HG03439 (cell line): ENCODE data around the gene ACAT2.
"Not testable (repeated sequence)": the region's sequence is repeated elsewhere in the genome, so short reads cannot be mapped to it uniquely, and the experiment has no call there.

Experiments used
- ATAC-seq: cut with Tn5 transposase; IDR thresholded peaks from one replicate; pipeline ENCODE4 v1.9.1; 2021; ENCODE audit warnings: mild to moderate bottlenecking, moderate library complexity; ENCODE audit not compliant: unreplicated experiment

The ACAT2 gene

DNA sequence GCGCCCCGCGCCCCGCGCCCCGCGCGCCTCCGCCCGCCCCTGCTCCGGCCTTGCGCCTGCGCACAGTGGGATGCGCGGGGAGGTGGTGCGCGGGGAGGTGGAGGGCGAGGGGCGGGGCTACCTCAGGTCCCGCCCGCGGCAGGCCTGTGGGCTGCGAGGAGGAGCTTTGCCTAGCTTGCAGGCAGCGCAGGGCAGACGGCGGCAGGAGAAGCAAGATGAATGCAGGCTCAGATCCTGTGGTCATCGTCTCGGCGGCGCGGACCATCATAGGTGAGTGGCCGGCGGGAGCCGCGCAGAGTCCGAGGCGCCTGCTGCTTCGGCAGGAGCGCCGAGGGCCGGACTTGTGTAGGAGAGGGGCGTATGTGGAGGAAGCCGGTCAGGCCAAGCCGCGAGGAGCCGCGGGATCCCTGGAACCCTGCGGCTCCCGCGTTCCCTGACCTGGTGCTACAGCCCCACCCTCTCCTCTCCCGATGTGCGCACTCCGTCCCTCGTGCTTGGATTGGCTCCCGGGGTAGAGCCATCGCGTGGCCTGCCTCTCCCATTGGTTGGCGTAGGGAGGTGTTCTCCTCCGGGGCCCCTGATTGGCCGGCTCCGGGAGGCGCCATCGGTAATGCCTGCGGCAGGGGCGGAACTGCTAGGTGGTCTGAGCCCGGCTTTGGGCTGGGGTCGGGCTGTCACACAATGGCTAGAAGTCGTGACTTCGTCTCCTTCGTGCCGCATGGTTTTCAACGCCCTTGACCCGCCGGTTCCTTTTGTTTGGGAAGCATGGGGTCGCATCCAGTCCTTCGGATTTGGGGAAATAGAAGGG lies at the start of gene ACAT2:
TSS of gene ACAT2 (plus strand) at position 173 of the 808 bp plus-strand sequence. CDS start at position 216, 43 bp downstream.
- ATAC-seq: peak; percentile 94

- ATAC-seq: not testable (repeated sequence)
Measured at GRCh38 chr6:159712389-159712788, 49.5 kb upstream of the ACAT2 start.

GRCh38 chr6:159713984-159714383 lies 47.9 kb upstream of the ACAT2 start:
- no peak for ATAC-seq

DNA sequence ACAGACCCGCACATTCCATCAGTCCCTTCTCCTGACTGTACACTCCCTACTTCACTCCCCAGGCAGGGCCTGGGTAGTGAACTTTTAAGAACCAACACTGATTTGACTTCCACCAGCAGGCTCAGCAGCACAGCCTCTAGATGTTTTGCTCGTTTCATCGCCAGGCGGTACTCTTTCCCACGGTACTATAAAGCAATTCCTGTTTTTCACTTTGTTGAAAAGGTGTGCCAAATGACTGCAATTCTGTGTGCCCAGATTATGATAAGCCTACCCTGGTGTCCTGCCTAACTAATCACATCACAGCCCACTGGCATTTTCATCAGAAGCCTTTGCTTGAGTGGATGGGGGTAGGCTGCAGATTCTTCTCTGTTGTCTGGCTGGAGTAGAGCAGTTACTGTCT lies 47.4 kb upstream of the ACAT2 start:
- ATAC-seq: no peak

DNA sequence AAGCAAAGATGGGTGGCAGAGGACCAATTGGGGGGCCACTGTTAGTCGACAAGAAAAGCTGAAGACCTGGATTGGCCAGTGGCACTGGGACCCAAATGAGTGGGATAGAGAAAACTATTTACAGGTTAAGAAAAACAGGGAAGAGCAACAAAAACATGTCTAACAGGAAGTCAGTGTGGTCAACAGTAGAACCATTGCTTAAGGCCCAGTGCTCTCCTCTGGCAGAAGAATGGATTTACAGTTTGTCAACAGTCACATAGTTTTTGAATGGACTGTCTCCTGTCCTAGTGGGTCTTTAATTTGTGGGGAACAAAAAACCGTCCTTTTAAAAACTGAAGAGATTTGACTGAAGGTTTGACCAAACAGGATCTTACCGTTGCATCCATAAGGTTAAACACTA lies 46.7 kb upstream of the ACAT2 start:
- no peak for ATAC-seq

- no peak for ATAC-seq
Measured at GRCh38 chr6:159715605-159716004, 46.2 kb upstream of the ACAT2 start.

DNA sequence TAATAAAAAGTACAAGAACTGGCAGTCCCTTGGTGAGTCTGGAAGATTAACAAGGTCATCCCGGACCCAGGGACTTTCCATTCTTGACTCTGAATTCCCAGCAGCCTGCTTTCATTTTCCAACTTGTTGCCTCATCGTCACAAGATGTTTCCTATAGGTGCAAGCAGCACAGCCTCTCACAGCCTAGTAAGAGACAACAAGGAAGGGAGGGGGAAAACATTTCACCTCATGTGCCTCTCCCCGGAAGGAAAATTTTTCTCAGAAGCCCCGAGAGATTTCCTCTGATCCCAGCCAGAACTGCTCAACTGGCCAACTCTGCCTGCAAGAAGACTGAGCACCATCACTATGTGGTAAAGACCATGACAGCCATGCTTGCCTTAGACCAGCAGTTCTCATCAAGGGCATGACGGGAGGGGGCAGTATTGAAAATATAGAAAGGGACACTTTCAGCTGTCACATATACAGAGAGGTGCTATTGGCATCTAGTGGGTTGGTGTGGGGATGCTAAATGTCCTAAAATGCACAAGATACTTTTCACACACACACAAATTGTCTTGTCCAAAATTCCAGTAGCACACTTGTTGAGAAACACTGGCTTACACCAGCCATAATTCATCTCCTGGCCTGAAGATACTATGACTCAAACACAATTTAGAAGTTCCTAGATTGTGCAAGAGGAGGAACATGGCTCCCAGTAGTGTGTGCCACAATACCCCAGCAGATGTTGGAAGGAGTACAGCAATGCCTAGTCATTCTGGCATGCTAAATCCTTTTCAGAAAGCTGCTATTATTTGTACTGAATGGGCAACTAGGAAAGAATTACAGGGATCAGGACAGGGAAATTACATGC lies 45.4 kb upstream of the ACAT2 start:
- no peak for ATAC-seq

DNA sequence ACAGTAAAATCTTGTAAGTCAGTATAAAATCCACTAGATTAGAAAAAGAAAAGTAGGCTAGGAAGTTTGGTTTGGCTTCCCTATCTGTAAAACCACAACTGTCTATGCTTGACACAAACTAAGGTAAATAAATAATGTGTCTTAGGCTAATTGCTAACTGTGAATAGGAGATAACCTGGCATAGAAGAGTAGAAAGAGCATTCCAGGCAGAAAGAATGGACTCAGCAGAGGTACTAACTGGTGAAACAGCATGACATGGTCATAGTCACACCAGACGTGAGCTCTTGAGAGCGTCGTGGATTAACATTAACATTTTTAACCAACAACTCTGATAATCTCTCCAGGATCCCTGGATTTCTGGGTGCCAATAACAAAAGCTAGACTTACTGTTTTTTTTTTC lies 43.2 kb upstream of the ACAT2 start:
- ATAC-seq: no peak

GRCh38 chr6:159719287-159719686 lies 42.6 kb upstream of the ACAT2 start:
- ATAC-seq: no peak

GRCh38 chr6:159720708-159721107 lies 41.1 kb upstream of the ACAT2 start:
- ATAC-seq: no peak

GRCh38 chr6:159721981-159722380 lies 39.9 kb upstream of the ACAT2 start:
- ATAC-seq: not testable (repeated sequence)

- ATAC-seq: no peak
Measured at GRCh38 chr6:159722655-159723054, 39.2 kb upstream of the ACAT2 start.

- ATAC-seq: no peak
Measured at GRCh38 chr6:159723259-159723658, 38.6 kb upstream of the ACAT2 start.

- no peak for ATAC-seq
Measured at GRCh38 chr6:159724778-159725177, 37.1 kb upstream of the ACAT2 start.

DNA sequence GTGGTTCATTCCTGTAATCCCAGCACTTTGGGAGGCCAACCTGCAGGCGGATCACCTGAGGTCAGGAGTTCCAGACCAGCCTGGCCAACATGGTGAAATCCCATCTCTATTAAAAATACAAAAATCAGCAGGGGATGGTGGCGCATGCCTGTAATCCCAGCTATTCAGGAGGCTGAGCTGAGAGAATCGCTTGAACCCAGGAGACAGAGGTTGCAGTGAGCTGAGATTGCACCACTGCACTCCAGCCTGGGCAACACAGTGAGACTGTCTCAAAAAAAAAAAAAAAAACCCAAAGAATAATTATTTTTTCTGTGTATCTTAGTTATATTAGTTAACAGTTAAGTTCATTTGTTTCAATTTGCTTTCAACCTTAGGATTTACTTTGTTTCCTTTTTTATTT lies 36.6 kb upstream of the ACAT2 start:
- ATAC-seq: not testable (repeated sequence)

- no peak for ATAC-seq
Measured at GRCh38 chr6:159726255-159726917, 35.5 kb upstream of the ACAT2 start.

DNA sequence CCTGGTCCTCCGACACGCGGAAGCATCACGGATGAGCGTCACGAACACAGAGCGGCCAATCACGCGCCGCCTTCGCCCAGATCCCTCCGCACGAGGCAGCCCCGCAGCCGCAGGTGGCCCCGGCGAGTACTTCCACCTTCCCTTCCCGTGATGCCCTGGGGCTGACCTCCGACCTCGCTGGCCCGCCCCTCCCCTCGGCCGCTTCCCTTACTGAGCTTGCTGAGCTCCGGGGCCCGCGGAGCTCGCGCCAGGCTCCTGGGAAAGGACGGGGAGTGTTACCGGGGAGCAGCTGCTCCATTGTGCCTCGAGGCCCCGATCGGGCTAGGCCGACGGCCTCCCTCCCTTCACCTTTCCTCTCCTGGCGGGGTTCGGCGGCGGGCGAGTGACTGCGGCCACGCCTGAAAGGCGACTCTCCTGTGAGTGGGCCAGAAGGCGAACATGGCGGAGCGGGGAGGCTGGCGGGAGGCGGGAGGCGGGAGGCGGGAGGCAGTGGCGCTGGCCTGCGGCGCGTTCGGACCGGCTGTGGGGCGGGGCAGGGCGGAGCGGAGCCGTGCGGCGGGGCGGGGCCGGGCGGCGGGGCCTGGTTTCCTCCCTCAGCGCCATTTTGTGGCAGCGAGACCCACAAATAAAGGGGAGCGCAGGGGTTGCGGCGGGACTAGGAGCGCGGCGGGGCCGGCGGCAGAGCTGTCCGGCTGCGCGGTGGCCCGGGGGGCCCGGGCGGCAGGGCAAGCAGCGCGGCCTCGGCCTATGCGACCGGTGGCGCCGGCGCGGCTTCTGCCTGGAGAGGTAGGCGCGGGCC lies 34.7 kb upstream of the ACAT2 start, which contains the start of gene WTAP:
TSS of gene WTAP (plus strand) at position 589 of the 799 bp plus-strand sequence. CDS start 8,760 bp downstream, outside the sequence.
- ATAC-seq: peak; percentile 86

- peak; percentile 40 for ATAC-seq
Measured at GRCh38 chr6:159727717-159728445, 34.0 kb upstream of the ACAT2 start.

- ATAC-seq: no peak
Measured at GRCh38 chr6:159728531-159728964, 33.3 kb upstream of the ACAT2 start.
